Effector memory CD8-positive, alpha-beta T cell (primary cell): ENCODE results near the gene RET.

Experiments used
- ATAC-seq: fragments of 150-1000 bp; cut with Tn5 transposase; replicated peaks from 2 replicates; pipeline ENCODE4 v1.10.0; 2021; ENCODE audit warnings: mild to moderate bottlenecking, moderate library complexity
- DNase-seq, 3 experiments: peaks; one replicate each; pipeline ENCODE4 v3.0.0; 2021
- H3K27ac Mint-ChIP-seq, 2 donors: one replicate each; pipeline ENCODE4 v1.8.0; 2022; ENCODE audit warnings: mild to moderate bottlenecking in 2 of 2, mixed read lengths in 2 of 2, moderate library complexity in 2 of 2
- H3K27me3 Mint-ChIP-seq, 2 donors: one replicate each; pipeline ENCODE4 v1.8.0; 2022; ENCODE audit warnings: mixed read lengths in 2 of 2
- H3K36me3 Mint-ChIP-seq: one replicate; pipeline ENCODE4 v1.8.0; 2022; ENCODE audit warnings: mild to moderate bottlenecking, moderate library complexity, mixed read lengths; ENCODE audit not compliant: insufficient read depth
- H3K4me1 Mint-ChIP-seq, 2 donors: one replicate each; pipeline ENCODE4 v1.8.0; 2022; ENCODE audit warnings: low read depth in 2 of 2, mixed read lengths in 2 of 2
- H3K4me3 Mint-ChIP-seq, 2 donors: one replicate each; pipeline ENCODE4 v1.8.0; 2022; ENCODE audit warnings: mild to moderate bottlenecking in 2 of 2, mixed read lengths in 2 of 2, moderate library complexity in 2 of 2
- H3K9me3 Mint-ChIP-seq, 2 donors: one replicate each; pipeline ENCODE4 v1.8.0; 2022; ENCODE audit warnings: mixed read lengths in 2 of 2
- total RNA-seq, 9 experiments: gene quantifications; one replicate each; lab custom pipeline; 2026; lab: John Stamatoyannopoulos, UW

The RET gene
- total RNA-seq, result 0 to 0.32 (median 0.10) reads per million in 9 experiments

- Mint-ChIP-seq H3K36me3 (no peaks in the 10 kb centered on the region), H3K9me3 (no peaks in the 10 kb centered on the region), H3K27me3 (peaks cover 49 to 88% of the 10 kb centered on the region in 2 donors), H3K27ac (no peak within 1 kb of the TSS), H3K4me3 (peak within 1 kb of the TSS; percentile 58 to 73), H3K4me1 (peaks cover 6 to 7% of the 10 kb centered on the region in 2 donors)
- no peak for DNase-seq
- ATAC-seq, result peak; percentile 35
Measured at GRCh38 chr10:43076876-43077420, at the start of gene RET. TSS of gene RET (plus strand) at chr10:43077069. CDS start at chr10:43077259, 190 bp downstream.

GRCh38 chr10:43027331-43027955 lies 49.4 kb upstream of the RET start:
- no peak overlapping the region for H3K27ac Mint-ChIP-seq
- H3K27me3 Mint-ChIP-seq, result peaks cover 15 to 43% of the 10 kb centered on the region in 2 donors
- no peaks in the 10 kb centered on the region for H3K9me3 Mint-ChIP-seq
- DNase-seq (no peak), ATAC-seq (no peak)
- no peaks in the 10 kb centered on the region for H3K36me3 Mint-ChIP-seq
- H3K4me1 Mint-ChIP-seq, result no peaks in the 10 kb centered on the region
- no peak overlapping the region for H3K4me3 Mint-ChIP-seq

- Mint-ChIP-seq H3K4me3 (no peak overlapping the region), H3K9me3 (peaks cover 0 to 2% of the 10 kb centered on the region in 2 donors), H3K36me3 (no peaks in the 10 kb centered on the region), H3K27ac (no peak overlapping the region), H3K4me1 (no peaks in the 10 kb centered on the region), H3K27me3 (peaks cover 11 to 36% of the 10 kb centered on the region in 2 donors)
- ATAC-seq, result no peak
- DNase-seq, result no peak
Measured at GRCh38 chr10:43028143-43028542, 48.7 kb upstream of the RET start.

- Mint-ChIP-seq H3K9me3 (peaks cover 0 to 2% of the 10 kb centered on the region in 2 donors), H3K4me1 (no peaks in the 10 kb centered on the region), H3K36me3 (no peaks in the 10 kb centered on the region)
Measured at GRCh38 chr10:43029043-43029442, 47.8 kb upstream of the RET start.

GRCh38 chr10:43032613-43033012 lies 44.3 kb upstream of the RET start:
- Mint-ChIP-seq H3K36me3 (no peaks in the 10 kb centered on the region), H3K27ac (no peak overlapping the region), H3K9me3 (peaks cover 2 to 9% of the 10 kb centered on the region in 2 donors), H3K4me3 (no peak overlapping the region), H3K4me1 (no peaks in the 10 kb centered on the region), H3K27me3 (peaks cover 8 to 33% of the 10 kb centered on the region in 2 donors)
- ATAC-seq (no peak), DNase-seq (no peak)

More at GRCh38 chr10:43029043-43029442, 47.8 kb upstream of the RET start:
- Mint-ChIP-seq H3K4me3 (no peak overlapping the region), H3K27me3 (peaks cover 11 to 28% of the 10 kb centered on the region in 2 donors), H3K27ac (no peak overlapping the region)
- ATAC-seq (no peak), DNase-seq (no peak)

- ATAC-seq, result no peak
- H3K4me1 Mint-ChIP-seq, result no peaks in the 10 kb centered on the region
Measured at GRCh38 chr10:43035800-43036199, 41.1 kb upstream of the RET start.

GRCh38 chr10:43036481-43037428 lies 40.1 kb upstream of the RET start:
- Mint-ChIP-seq H3K9me3 (peaks cover 2 to 9% of the 10 kb centered on the region in 2 donors), H3K4me1 (no peaks in the 10 kb centered on the region), H3K36me3 (no peaks in the 10 kb centered on the region), H3K27ac (no peak overlapping the region), H3K4me3 (no peak overlapping the region), H3K27me3 (peaks cover 7 to 20% of the 10 kb centered on the region in 2 donors)
- no peak for DNase-seq
- no peak for ATAC-seq

More at GRCh38 chr10:43035800-43036199, 41.1 kb upstream of the RET start:
- Mint-ChIP-seq H3K36me3 (no peaks in the 10 kb centered on the region), H3K9me3 (peaks cover 2 to 9% of the 10 kb centered on the region in 2 donors), H3K27ac (no peak overlapping the region), H3K4me3 (no peak overlapping the region), H3K27me3 (peaks cover 7 to 20% of the 10 kb centered on the region in 2 donors)
- no peak for DNase-seq

- no peak overlapping the region for H3K27ac Mint-ChIP-seq
- DNase-seq, result no peak
- peaks cover 2 to 9% of the 10 kb centered on the region in 2 donors for H3K9me3 Mint-ChIP-seq
- H3K36me3 Mint-ChIP-seq, result no peaks in the 10 kb centered on the region
- no peak for ATAC-seq
- H3K4me3 Mint-ChIP-seq, result no peak overlapping the region
- peaks cover 7 to 20% of the 10 kb centered on the region in 2 donors for H3K27me3 Mint-ChIP-seq
- H3K4me1 Mint-ChIP-seq, result no peaks in the 10 kb centered on the region
Measured at GRCh38 chr10:43037440-43037839, 39.4 kb upstream of the RET start.

- H3K27me3 Mint-ChIP-seq, result peaks cover 7 to 20% of the 10 kb centered on the region in 2 donors
- H3K4me3 Mint-ChIP-seq, result no peak overlapping the region
- H3K9me3 Mint-ChIP-seq, result peaks cover 0 to 9% of the 10 kb centered on the region in 2 donors
- DNase-seq (no peak), ATAC-seq (no peak)
- H3K27ac Mint-ChIP-seq, result no peak overlapping the region
- no peaks in the 10 kb centered on the region for H3K4me1 Mint-ChIP-seq
- no peaks in the 10 kb centered on the region for H3K36me3 Mint-ChIP-seq
Measured at GRCh38 chr10:43037942-43038782, 38.7 kb upstream of the RET start.

- no peaks in the 10 kb centered on the region for H3K36me3 Mint-ChIP-seq
- H3K27me3 Mint-ChIP-seq, result peaks cover 7 to 23% of the 10 kb centered on the region in 2 donors
- peaks cover 0 to 9% of the 10 kb centered on the region in 2 donors for H3K9me3 Mint-ChIP-seq
- H3K27ac Mint-ChIP-seq, result no peak overlapping the region
- DNase-seq (no peak), ATAC-seq (no peak)
- no peak overlapping the region for H3K4me3 Mint-ChIP-seq
- H3K4me1 Mint-ChIP-seq, result no peaks in the 10 kb centered on the region
Measured at GRCh38 chr10:43038783-43039623, 37.9 kb upstream of the RET start.

- no peaks in the 10 kb centered on the region for H3K36me3 Mint-ChIP-seq
- no peak overlapping the region for H3K27ac Mint-ChIP-seq
- H3K27me3 Mint-ChIP-seq, result peaks cover 2 to 23% of the 10 kb centered on the region in 2 donors
- peaks cover 0 to 3% of the 10 kb centered on the region in 2 donors for H3K9me3 Mint-ChIP-seq
- no peaks in the 10 kb centered on the region for H3K4me1 Mint-ChIP-seq
- DNase-seq, result no peak
- H3K4me3 Mint-ChIP-seq, result no peak overlapping the region
- no peak for ATAC-seq
Measured at GRCh38 chr10:43039624-43040481, 37.0 kb upstream of the RET start.
